Adrenal gland (tissue), 12 donors: Measurements from ENCODE around the gene GABPB2. TPM values are rescaled to one million over a fixed set of nuclear protein-coding genes. Genes with fewer than 3 reads are reported as not detected.

ENCODE experiments used
- DNase-seq, 7 donors: peaks; one replicate each; pipeline ENCODE4 v3.0.0-alpha.2; 2019 to 2020
- H3K27ac ChIP-seq, 5 donors: fragments of 200-600 bp; sonication (generic) in 4 of 5; 1 replicate in 3 of 5; 2 replicates in 2 of 5; pipeline versions ENCODE4 v1.5.1 to v1.8.0; 2016 to 2020; ENCODE audit warnings: mild to moderate bottlenecking in 1 of 5
- H3K27me3 ChIP-seq: fragments of 200-600 bp; 2 replicates; pipeline ENCODE4 v1.8.0; 2021
- H3K36me3 ChIP-seq, 2 donors: fragments of 200-600 bp; replicated peaks in 1 of 2; 1 replicate in 1 of 2; 2 replicates in 1 of 2; pipeline versions ENCODE4 v1.5.1 to v1.8.0; 2018 to 2022
- H3K4me1 ChIP-seq, 2 donors: fragments of 200-600 bp; replicated peaks in 1 of 2; 1 replicate in 1 of 2; 2 replicates in 1 of 2; pipeline versions ENCODE4 v1.5.1 to v1.8.0; 2018 to 2021
- H3K4me3 ChIP-seq, 4 donors: fragments of 200-600 bp; sonication (generic) in 3 of 4; one replicate each; pipeline ENCODE4 v1.5.1; 2016 to 2018
- H3K9me3 ChIP-seq, 3 donors: fragments of 200-600 bp; sonication (generic) in 1 of 3; replicated peaks in 1 of 3; 1 replicate in 2 of 3; 2 replicates in 1 of 3; pipeline versions ENCODE4 v1.5.1 to v1.8.0; 2016 to 2021
- CTCF ChIP-seq, 6 experiments: fragments of 450-650 bp in 4 of 6; fragments of 200-600 bp in 2 of 6; sonication (generic) in 1 of 6; IDR thresholded peaks; 1 replicate in 5 of 6; 2 replicates in 1 of 6; pipeline versions ENCODE4 v1.5.1 to v1.8.0; 2016 to 2021; ENCODE audit warnings: antibody characterized with exemption in 6 of 6, mild to moderate bottlenecking in 2 of 6, moderate library complexity in 1 of 6
- POLR2A ChIP-seq, 2 donors: fragments of 450-650 bp; IDR thresholded peaks; one replicate each; pipeline ENCODE4 v1.6.1; 2017; ENCODE audit warnings: antibody characterized with exemption in 2 of 2, mild to moderate bottlenecking in 2 of 2, moderate library complexity in 1 of 2
- WGBS, 4 donors: extraction: QIAGEN DNeasy Blood & Tissue Kit in 2 of 4; methylation state at CpG; one replicate each; pipeline versions ENCODE4 v1.1.5 to v1.1.7; 2013 to 2017; 5-methylcytosine and 5-hydroxymethylcytosine counted together
- intact Hi-C, 2 donors: fragments of 100-400 bp; cut with DNase I; formaldehyde crosslinking; loops; one replicate each; pipeline versions ENCODE4 v1.14.1 to v1.15.0; 2022 to 2023
- polyA plus RNA-seq, 3 donors: library from polyadenylated mRNA; stranded (reverse); fragments of 200-250 nt in 2 of 3; fragments of 350-450 nt in 1 of 3; fragmentation: Illumina TruSeq in 1 of 3; extraction: RNeasy Lipid Tissue Mini Kit (QIAGEN cat#74804) in 1 of 3; gene quantifications; one replicate each; pipeline ENCODE4 v1.2.3, GENCODE V29; 2013 to 2014
- total RNA-seq, 9 donors: library from RNA; depleted of rRNA in 4 of 9; stranded (reverse); fragments of >200 nt in 4 of 9; fragments of 120-200 nt in 1 of 9; fragmentation: NEBNext Ultra II Directional in 1 of 9; extraction: Animal tissue kit (Norgen Biotek cat#: 25700) in 1 of 9; gene quantifications; one replicate each; pipeline versions ENCODE4 v1.1.0 to v1.2.4, GENCODE V29; 2013 to 2023
- donor health status: healthy with polysubstance abuse.
- donor health status: Bipolar disorder and iron deficiency.
- donor health status: DM: yes; HTN: yes; CAD: no.
- donor health status: DM: no; HTN: no; CAD: no.
- donor health status: DM: no; HTN: no; CAD: no.
- donor health status: DM: yes; HTN: yes; CAD: no.

The GABPB2 gene
- total and polyA plus RNA-seq, 12 donors = 8.3 to 37.1 (median 12.0) TPM

GRCh38 chr1:151059109-151060006 is 11.2 kb upstream of the GABPB2 start, which contains the start of gene CDC42SE1:
Gene CDC42SE1 (minus strand): TSS chr1:151059622. CDS start chr1:151055730, 3,892 bp downstream.
- no peaks in the 10 kb centered on the region for H3K9me3 ChIP-seq
- peaks cover 30% of the 10 kb centered on the region in 2 donors for H3K4me1 ChIP-seq
- TF ChIP-seq POLR2A (IDR thresholded peaks at IDR 0.05) (peak; percentile 80 to 88), CTCF (IDR thresholded peaks at IDR 0.05) (peak; percentile 40 to 95 (median 84))
- intact Hi-C loops = no loop called here
- H3K4me3 ChIP-seq = peak within 1 kb of the TSS; percentile 92 to 99 (median 96)
- WGBS, 4 donors = 0 to 1% (median 0%) methylated on average over 32 to 58 of the region's 58 CpGs
- no peaks in the 10 kb centered on the region for H3K27me3 ChIP-seq
- H3K27ac ChIP-seq = peak within 1 kb of the TSS; percentile 86 to 98 (median 94)
- DNase-seq = peak; percentile 79 to 87 (median 84)
- peaks cover 0 to 20% of the 10 kb centered on the region in 2 donors for H3K36me3 ChIP-seq

- Histone ChIP-seq H3K36me3 (peaks cover 0 to 12% of the 10 kb centered on the region in 2 donors), H3K27me3 (no peaks in the 10 kb centered on the region), H3K27ac (peak within 1 kb of the TSS; percentile 86 to 98 (median 94)), H3K4me1 (peaks cover 29 to 30% of the 10 kb centered on the region in 2 donors), H3K4me3 (peak within 1 kb of the TSS; percentile 92 to 99 (median 96)), H3K9me3 (no peaks in the 10 kb centered on the region)
- DNase-seq = peak in 6 of 7 donors; percentile 38 to 85 (median 54)
- intact Hi-C loops = no loop called here
- WGBS, 4 donors = 0 to 3% (median 2%) methylated on average over 15 of the region's 15 CpGs
- peak in 1 of 2 donors; percentile 43 for TF ChIP-seq POLR2A (IDR thresholded peaks at IDR 0.05)
- TF ChIP-seq CTCF (IDR thresholded peaks at IDR 0.05) = no peak
These were observed 10.4 kb upstream of the GABPB2 start, which contains the start of gene MLLT11 for GRCh38 chr1:151060007-151060656. Gene MLLT11 (plus strand): TSS chr1:151060397. CDS start chr1:151067225, 6,828 bp downstream.

GRCh38 chr1:151060657-151061421 is 9.7 kb upstream of the GABPB2 start:
- peak overlapping the region in 2 of 4 donors; percentile 92 to 94 for H3K4me3 ChIP-seq
- intact Hi-C loops = no loop called here
- WGBS, 4 donors = 65 to 71% (median 67%) methylated on average over 4 of the region's 4 CpGs
- no peak for TF ChIP-seq POLR2A (IDR thresholded peaks at IDR 0.05)
- no peak for TF ChIP-seq CTCF (IDR thresholded peaks at IDR 0.05)
- H3K9me3 ChIP-seq = no peaks in the 10 kb centered on the region
- H3K36me3 ChIP-seq = peaks cover 0 to 5% of the 10 kb centered on the region in 2 donors
- no peaks in the 10 kb centered on the region for H3K27me3 ChIP-seq
- DNase-seq = no peak
- peak overlapping the region in 2 of 5 donors; percentile 96 to 98 for H3K27ac ChIP-seq
- peaks cover 22 to 30% of the 10 kb centered on the region in 2 donors for H3K4me1 ChIP-seq
